HCT116 (cell line): Measurements from ENCODE around the gene COPG1. TPM values are rescaled to one million over a fixed set of nuclear protein-coding genes. Genes with fewer than 3 reads are reported as not detected.

Experiments
- ATAC-seq: fragments of 200-7000 bp; cut with Tn5 transposase; 2 replicates; pipeline ENCODE4 v1.9.1; 2020; ENCODE audit warnings: mild to moderate bottlenecking, moderate library complexity
- BruUV-seq: library from RNA; stranded (reverse); fragments of 400-500 nt; replicated peaks from 2 replicates; lab custom pipeline; 2021; lab: Mats Ljungman, UMichigan
- CTCF ChIA-PET: fragments of 300-600 bp; sonication (Branson Sonifier 250); formaldehyde crosslinking; loops from one replicate; lab custom pipeline; 2021; ENCODE audit warnings: antibody characterized with exemption; lab: Charles Lee
- POLR2A ChIA-PET: fragments of 300-600, 350-600 bp; sonication (Branson Sonifier 250); formaldehyde crosslinking; loops from one replicate; lab custom pipeline; 2021; ENCODE audit warnings: antibody characterized with exemption; lab: Charles Lee
- RAD21 ChIA-PET, 2 experiments: fragments of 300-600 bp; sonication (Branson Sonifier 250); formaldehyde crosslinking; loops; one replicate each; lab custom pipeline; 2023; ENCODE audit warnings: low total read pairs in 2 of 2; ENCODE audit not compliant: uncharacterized antibody in 2 of 2, unreplicated experiment in 2 of 2, low non-redundant PET in 1 of 2; lab: Charles Lee
- DNase-seq: peaks from one replicate; pipeline ENCODE4 v3.0.0-alpha.2; 2010; ENCODE audit warnings: low read depth, low spot score
- H2AFZ ChIP-seq: fragments of 200-600 bp; shearing (Covaris generic), sonication (generic); 2 replicates; pipeline ENCODE4 v1.6.1; 2017; ENCODE audit warnings: low read depth, mixed run types, mixed read lengths, antibody characterized with exemption, low read length; ENCODE audit not compliant: poor library complexity, severe bottlenecking
- H3K27ac ChIP-seq: 2 replicates; pipeline ENCODE4 v1.5.1; 2012; ENCODE audit warnings: low read depth, low read length
- H3K27me3 ChIP-seq: fragments of 200-600 bp; sonication (generic); 2 replicates; pipeline ENCODE4 v1.6.1; 2016; ENCODE audit warnings: mixed run types, low read length, mixed read lengths; ENCODE audit not compliant: insufficient read depth
- H3K36me3 ChIP-seq, 2 experiments: fragments of 200-500 bp in 1 of 2; fragments of 200-600 bp in 1 of 2; sonication (Bioruptor generic) in 1 of 2; sonication (generic) in 1 of 2; 2 replicates each; pipeline versions ENCODE4 v1.5.1 to v1.6.1; 2014 to 2016; ENCODE audit warnings: low read length in 2 of 2, inconsistent platforms in 1 of 2, mixed read lengths in 1 of 2, mixed run types in 1 of 2; ENCODE audit not compliant: insufficient read depth in 2 of 2, control insufficient read depth in 1 of 2
- H3K4me1 ChIP-seq, 2 experiments: fragments of 200-600 bp in 1 of 2; sonication (generic) in 1 of 2; 2 replicates each; pipeline versions ENCODE4 v1.5.1 to v1.6.1; 2012 to 2017; ENCODE audit warnings: low read length in 2 of 2, inconsistent platforms in 1 of 2, mild to moderate bottlenecking in 1 of 2, mixed read lengths in 1 of 2, mixed run types in 1 of 2, moderate library complexity in 1 of 2; ENCODE audit not compliant: insufficient read depth in 2 of 2, control insufficient read depth in 1 of 2
- H3K4me2 ChIP-seq: fragments of 200-600 bp; sonication (generic); 2 replicates; pipeline ENCODE4 v1.6.1; 2017; ENCODE audit warnings: mixed run types, low read length, mixed read lengths
- H3K4me3 ChIP-seq, 2 experiments: fragments of 200-600 bp in 1 of 2; sonication (generic) in 1 of 2; replicated peaks in 1 of 2; 2 replicates each; pipeline ENCODE4 v1.5.1; 2011 to 2016; ENCODE audit warnings: low read length in 2 of 2, control low read depth in 1 of 2, low read depth in 1 of 2, mild to moderate bottlenecking in 1 of 2, mixed read lengths in 1 of 2, mixed run types in 1 of 2
- H3K79me2 ChIP-seq: fragments of 200-600 bp; sonication (generic); 2 replicates; pipeline ENCODE4 v1.6.1; 2017; ENCODE audit warnings: mild to moderate bottlenecking, mixed run types, low read length, moderate library complexity, mixed read lengths; ENCODE audit not compliant: insufficient read depth
- H3K9ac ChIP-seq: fragments of 200-600 bp; sonication (generic); 2 replicates; pipeline ENCODE4 v1.6.1; 2016; ENCODE audit warnings: low read length, mixed read lengths
- H3K9me2 ChIP-seq: fragments of 200-600 bp; sonication (generic), shearing (Covaris generic); 2 replicates; pipeline ENCODE4 v1.6.1; 2017; ENCODE audit warnings: mixed run types, mild to moderate bottlenecking, moderate library complexity; ENCODE audit not compliant: insufficient read depth
- H3K9me3 ChIP-seq, 2 experiments: fragments of 200-500 bp in 1 of 2; fragments of 200-600 bp in 1 of 2; sonication (Bioruptor generic) in 1 of 2; sonication (generic) in 1 of 2; 2 replicates each; pipeline ENCODE4 v1.6.1; 2014 to 2017; ENCODE audit warnings: low read length in 2 of 2, mixed read lengths in 2 of 2, inconsistent platforms in 1 of 2, low read depth in 1 of 2, mild to moderate bottlenecking in 1 of 2, mixed run types in 1 of 2, moderate library complexity in 1 of 2; ENCODE audit not compliant: control insufficient read depth in 1 of 2, insufficient read depth in 1 of 2
- H4K20me1 ChIP-seq: fragments of 200-600 bp; sonication (generic), shearing (Covaris generic); 2 replicates; pipeline ENCODE4 v1.6.1; 2017; ENCODE audit warnings: mixed run types, mild to moderate bottlenecking, moderate library complexity; ENCODE audit not compliant: insufficient read depth
- CBX3 ChIP-seq: IDR thresholded peaks from 2 replicates; pipeline ENCODE4 v1.6.1; 2012; ENCODE audit warnings: low read depth
- CEBPB ChIP-seq: IDR thresholded peaks from 2 replicates; pipeline ENCODE4 v1.6.1; 2012; ENCODE audit warnings: low read depth
- FOSL1 ChIP-seq: IDR thresholded peaks from 2 replicates; pipeline ENCODE4 v1.6.1; 2012; ENCODE audit warnings: low read depth
- JUND ChIP-seq: IDR thresholded peaks from 2 replicates; pipeline ENCODE4 v1.6.1; 2012
- POLR2AphosphoS5 ChIP-seq: IDR thresholded peaks from 2 replicates; pipeline ENCODE4 v1.6.1; 2011; ENCODE audit warnings: mild to moderate bottlenecking, low read depth, low read length, moderate library complexity
- intact Hi-C: fragments of 100-400 bp; cut with micrococcal nuclease; formaldehyde crosslinking; loops from 2 replicates; pipeline ENCODE4 v1.10.0; 2022
- total RNA-seq: library from RNA; stranded (reverse); gene quantifications from one replicate; pipeline ENCODE4 v1.2.1, GENCODE V29; 2021; ENCODE audit not compliant: unreplicated experiment
- TF ChIP-seq, protein P1 (sequence below), 3 experiments: fragments of 200-600 bp in 1 of 3; sonication (generic) in 1 of 3; IDR thresholded peaks in 2 of 3; conservative IDR thresholded peaks in 1 of 3; 2 replicates each; pipeline ENCODE4 v1.5.1; 2012 to 2017; ENCODE audit warnings: low read depth in 2 of 3, low read length in 2 of 3, antibody characterized with exemption in 1 of 3, borderline replicate concordance in 1 of 3, control low read depth in 1 of 3, mild to moderate bottlenecking in 1 of 3, mixed read lengths in 1 of 3, mixed run types in 1 of 3, moderate library complexity in 1 of 3; ENCODE audit not compliant: insufficient read depth in 1 of 3

COPG1 gene
- total RNA-seq, 1 experiment from 2014 or later = 182 TPM

DNA sequence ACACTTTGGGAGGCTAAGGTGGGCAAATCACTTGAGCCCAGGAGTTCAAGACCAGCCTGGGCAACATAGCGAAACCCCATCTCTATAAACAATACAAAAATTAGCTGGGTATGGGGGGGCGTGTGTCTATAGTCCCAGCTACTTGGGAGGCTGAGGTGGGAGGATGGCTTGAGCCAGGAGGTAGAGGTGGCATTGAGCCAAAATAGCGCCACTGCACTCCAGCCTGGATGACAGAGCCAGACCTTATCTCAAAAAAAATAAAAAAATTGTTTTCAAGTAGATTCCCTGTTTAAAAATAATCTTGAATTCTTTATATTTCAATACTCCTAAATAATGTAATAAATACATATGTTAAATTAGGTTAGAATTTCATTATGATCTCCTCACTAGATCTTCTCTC is 39.0 kb downstream of the COPG1 start (continued):
- TF ChIP-seq, protein P1, sequence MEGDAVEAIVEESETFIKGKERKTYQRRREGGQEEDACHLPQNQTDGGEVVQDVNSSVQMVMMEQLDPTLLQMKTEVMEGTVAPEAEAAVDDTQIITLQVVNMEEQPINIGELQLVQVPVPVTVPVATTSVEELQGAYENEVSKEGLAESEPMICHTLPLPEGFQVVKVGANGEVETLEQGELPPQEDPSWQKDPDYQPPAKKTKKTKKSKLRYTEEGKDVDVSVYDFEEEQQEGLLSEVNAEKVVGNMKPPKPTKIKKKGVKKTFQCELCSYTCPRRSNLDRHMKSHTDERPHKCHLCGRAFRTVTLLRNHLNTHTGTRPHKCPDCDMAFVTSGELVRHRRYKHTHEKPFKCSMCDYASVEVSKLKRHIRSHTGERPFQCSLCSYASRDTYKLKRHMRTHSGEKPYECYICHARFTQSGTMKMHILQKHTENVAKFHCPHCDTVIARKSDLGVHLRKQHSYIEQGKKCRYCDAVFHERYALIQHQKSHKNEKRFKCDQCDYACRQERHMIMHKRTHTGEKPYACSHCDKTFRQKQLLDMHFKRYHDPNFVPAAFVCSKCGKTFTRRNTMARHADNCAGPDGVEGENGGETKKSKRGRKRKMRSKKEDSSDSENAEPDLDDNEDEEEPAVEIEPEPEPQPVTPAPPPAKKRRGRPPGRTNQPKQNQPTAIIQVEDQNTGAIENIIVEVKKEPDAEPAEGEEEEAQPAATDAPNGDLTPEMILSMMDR (IDR thresholded peaks at IDR 0.05 in 2 of 3, conservative IDR thresholded peaks at IDR 0.05 in 1 of 3; ENCODE audit: borderline replicate concordance in 1 of 3, insufficient read depth in 1 of 3, low read depth in 2 of 3, low read length in 2 of 3) = no peak

DNA sequence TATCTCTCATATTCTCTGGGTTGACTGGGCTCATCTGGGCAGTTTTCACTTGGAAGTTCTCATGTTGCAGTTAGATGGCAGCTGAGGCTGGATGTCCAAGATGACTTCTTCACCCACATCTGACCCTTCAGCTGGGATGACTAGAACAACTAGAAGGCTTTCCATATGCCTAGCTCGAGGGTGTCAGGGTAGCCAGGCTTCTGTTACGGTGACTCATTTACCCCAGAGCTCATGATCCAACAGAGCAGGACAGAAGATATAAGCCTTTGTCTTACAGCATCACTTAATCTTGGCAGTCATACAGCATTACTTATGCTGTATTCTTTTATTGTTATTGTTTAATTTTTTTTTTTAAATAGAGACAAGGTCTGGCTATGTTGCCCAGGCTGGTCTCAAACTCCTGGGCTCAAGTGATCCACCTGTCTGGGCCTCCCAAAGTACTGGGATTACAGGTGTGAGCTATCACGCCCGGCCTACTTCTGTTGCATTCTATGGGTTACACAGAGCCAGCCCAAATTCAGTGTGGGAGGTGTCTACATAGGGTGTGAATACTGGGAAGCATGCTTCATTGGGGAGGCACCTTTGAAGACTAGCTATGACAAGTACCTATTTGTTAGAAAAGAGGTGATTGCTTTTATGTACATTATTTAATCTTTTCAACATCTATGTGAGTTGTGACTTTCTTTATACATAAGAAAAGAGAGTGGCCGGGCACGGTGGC is 40.0 kb downstream of the COPG1 start:
- RAD21 ChIA-PET = no interaction called here

More for the DNA sequence above, 40.0 kb downstream of the COPG1 start:
- no peak for DNase-seq
- Histone ChIP-seq H3K27ac (no peak overlapping the region), H3K4me1 (no peaks in the 10 kb centered on the region), H4K20me1 (no peaks in the 10 kb centered on the region), H3K4me2 (no peak overlapping the region), H3K79me2 (peaks cover 11% of the 10 kb centered on the region; the same call in 1 of the 2 replicates), H3K9ac (no peak overlapping the region), H2AFZ (no peak overlapping the region), H3K9me3 (no peaks in the 10 kb centered on the region), H3K27me3 (no peaks in the 10 kb centered on the region), H3K9me2 (no peaks in the 10 kb centered on the region), H3K36me3 (peaks cover 26 to 29% of the 10 kb centered on the region in 2 experiments; a peak in 3 of 4 replicates), H3K4me3 (no peak overlapping the region)
- POLR2A ChIA-PET = no interaction called here
- intact Hi-C loops = no loop called here
- no peak for ATAC-seq
- CTCF ChIA-PET = no interaction called here
- TF ChIP-seq FOSL1 (no peak), JUND (no peak), POLR2AphosphoS5 (no peak), CEBPB (no peak), CBX3 (no peak)
- TF ChIP-seq, protein P1 (IDR thresholded peaks at IDR 0.05 in 2 of 3, conservative IDR thresholded peaks at IDR 0.05 in 1 of 3; ENCODE audit: borderline replicate concordance in 1 of 3, insufficient read depth in 1 of 3, low read depth in 2 of 3, low read length in 2 of 3) = no peak
- BruUV-seq = no TSS peak
